PFSK-1 (cell line): ENCODE measurements around the gene TBX2.

ENCODE experiments used
- FOXP2 ChIP-seq: optimal IDR thresholded peaks from 2 replicates; pipeline ENCODE3; 2011; ENCODE audit warnings: borderline replicate concordance, control low read depth, inconsistent platforms; ENCODE audit not compliant: insufficient read depth; ENCODE audit errors: extremely low read length, extremely low read depth
- POLR2AphosphoS5 ChIP-seq: IDR thresholded peaks from 2 replicates; pipeline ENCODE4 v1.6.1; 2012; ENCODE audit warnings: low read depth, mild to moderate bottlenecking, control low read depth, low read length, moderate library complexity
- REST ChIP-seq, 2 experiments: IDR thresholded peaks; 2 replicates each; pipeline versions ENCODE4 v1.6.1 to v1.8.0; 2011 to 2012; ENCODE audit warnings: low read depth in 2 of 2, low read length in 2 of 2, control low read depth in 1 of 2, inconsistent platforms in 1 of 2, mild to moderate bottlenecking in 1 of 2, moderate library complexity in 1 of 2; ENCODE audit not compliant: insufficient read depth in 1 of 2
- SIN3A ChIP-seq: IDR thresholded peaks from 2 replicates; pipeline ENCODE4 v1.6.1; 2012; ENCODE audit warnings: mild to moderate bottlenecking, low read length, moderate library complexity, borderline replicate concordance; ENCODE audit not compliant: insufficient read depth
- TAF1 ChIP-seq: IDR thresholded peaks from 2 replicates; pipeline ENCODE4 v1.6.1; 2012; ENCODE audit warnings: low read length, control low read depth, borderline replicate concordance; ENCODE audit not compliant: insufficient read depth

DNA sequence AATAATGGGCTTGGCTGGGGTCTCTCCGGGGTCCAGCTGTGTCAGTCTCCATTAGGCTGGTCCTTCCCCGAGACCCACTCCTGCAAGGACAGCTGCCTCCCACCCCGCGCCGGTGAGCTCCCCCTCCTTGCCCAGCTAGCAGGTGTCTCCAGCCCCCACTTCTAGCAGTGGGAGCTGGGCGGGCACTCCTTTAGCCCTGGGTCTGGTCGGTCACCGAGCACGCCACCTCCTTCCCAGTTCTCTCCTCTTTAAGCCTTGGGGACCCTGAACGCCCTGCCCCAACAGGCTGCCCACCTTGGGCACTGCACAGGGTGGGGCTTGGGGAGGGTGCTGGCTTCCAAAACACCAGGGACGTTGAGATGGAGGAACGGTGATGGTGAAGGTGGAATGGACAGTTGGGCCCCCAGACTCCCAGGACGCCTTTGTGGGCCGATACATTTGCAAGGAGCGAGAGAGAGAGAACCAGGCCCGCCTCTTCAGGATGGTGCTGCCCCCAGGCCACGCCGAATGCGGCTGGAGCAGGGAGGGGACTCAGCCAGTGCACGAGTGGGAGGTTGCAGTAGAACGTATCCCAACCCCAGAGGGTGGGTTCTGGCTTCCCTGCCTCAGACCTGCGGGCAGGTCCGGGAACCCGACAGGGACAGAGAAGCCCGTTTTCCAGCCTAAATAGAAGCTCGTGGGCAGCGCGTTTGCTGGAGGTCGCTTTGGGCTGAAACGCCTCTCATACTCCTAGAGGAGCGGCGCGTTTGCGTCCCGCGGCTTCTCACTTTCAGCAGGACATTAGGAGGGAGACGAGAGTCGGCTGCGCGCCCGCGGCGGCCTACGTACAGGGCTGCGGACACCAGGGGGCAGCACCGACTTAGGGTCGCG is 10.7 kb downstream of the TBX2 start:
- no peak for TF ChIP-seq POLR2AphosphoS5
- no peak for TF ChIP-seq REST (IDR thresholded peaks at IDR 0.05; ENCODE audit: insufficient read depth in 1 of 2, low read depth in 2 of 2, low read length in 2 of 2)
- no peak for TF ChIP-seq TAF1
- TF ChIP-seq SIN3A = no peak
- TF ChIP-seq FOXP2 = no peak
